ELF-1 (cell line): ENCODE data around the gene SPSB1.

ENCODE experiments used
- DNase-seq: peaks from one replicate; pipeline ENCODE4 v3.0.0-alpha.2; 2016; ENCODE audit warnings: low read depth, low spot score

The SPSB1 gene

DNA sequence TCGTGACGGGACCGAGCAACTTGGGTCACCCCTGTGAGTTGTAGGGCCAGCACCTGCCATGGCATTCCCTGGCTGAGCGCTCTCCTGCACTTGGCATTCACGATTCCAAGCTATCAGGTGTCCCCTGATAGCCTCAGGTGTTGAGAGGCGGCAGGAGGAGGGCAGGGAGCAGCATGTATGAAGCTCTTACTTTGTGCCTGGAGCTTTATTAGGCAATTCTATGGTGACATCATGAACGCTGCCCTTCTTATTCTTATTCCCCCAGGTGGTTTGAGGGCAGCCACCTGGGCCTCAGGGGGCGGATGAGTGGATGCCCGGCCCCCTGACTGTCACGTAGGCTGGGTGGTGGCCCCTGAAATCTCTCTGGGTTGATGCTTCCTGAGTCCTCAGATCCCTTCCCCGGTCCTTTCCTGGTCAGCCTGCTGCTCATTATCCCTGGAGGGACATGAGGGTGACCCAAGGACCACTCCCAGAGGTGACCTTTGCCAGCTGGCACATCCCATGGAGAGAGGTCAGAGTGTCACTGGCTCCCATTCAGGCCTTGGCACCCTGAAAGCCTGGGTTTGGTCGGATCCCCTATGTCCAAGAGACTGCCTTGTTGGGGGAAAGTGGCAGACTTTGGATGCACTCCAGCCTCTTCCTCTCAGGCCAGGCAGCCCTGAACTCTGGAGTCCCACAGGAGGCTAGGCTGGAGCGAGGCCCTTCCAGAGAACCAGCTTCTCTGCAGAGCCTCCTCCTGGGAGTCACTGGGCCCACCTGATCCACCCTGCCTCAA is 51.9 kb downstream of the SPSB1 start:
- no peak for DNase-seq

GRCh38 chr1:9345471-9345870 is 52.8 kb downstream of the SPSB1 start:
- DNase-seq, result no peak

- no peak for DNase-seq
These were observed 53.2 kb downstream of the SPSB1 start for GRCh38 chr1:9345922-9346321.

- no peak for DNase-seq
These were observed 53.9 kb downstream of the SPSB1 start for GRCh38 chr1:9346566-9346965.

DNA sequence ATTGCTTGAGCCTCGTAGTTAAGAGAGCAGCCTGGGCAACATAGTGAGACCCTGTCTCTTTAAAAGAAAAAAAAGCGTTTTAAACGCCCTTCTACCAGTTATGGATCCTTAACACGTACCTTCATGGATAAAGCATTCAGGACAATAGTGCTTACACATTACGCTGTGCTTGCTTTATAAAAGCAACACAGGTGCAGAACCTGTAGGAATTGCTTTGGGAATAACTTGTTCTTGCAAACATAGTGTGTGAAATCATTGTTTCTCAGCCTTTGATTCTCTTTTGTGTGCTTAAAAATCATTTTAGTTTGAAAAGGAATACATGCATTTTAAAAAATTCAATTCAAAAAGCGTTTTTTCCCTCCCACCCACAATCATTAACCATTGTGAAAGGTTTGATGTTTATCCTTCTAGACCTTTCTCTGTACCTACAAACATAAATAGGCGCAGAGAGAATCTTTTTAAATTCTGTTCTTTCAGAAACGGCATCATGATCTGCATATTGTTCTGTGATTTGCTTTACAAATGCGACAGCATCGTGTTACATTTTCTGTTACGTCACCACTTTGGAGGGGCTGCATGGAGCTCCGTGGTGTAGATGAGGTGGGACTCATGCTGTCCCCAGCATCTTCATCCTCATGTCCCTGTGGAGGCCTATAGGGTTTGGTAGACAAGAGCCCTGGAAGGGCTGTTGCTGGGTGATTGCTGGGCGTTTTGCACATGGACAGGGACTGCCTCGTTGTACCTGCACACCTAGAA is 54.6 kb downstream of the SPSB1 start:
- DNase-seq, result no peak

DNA sequence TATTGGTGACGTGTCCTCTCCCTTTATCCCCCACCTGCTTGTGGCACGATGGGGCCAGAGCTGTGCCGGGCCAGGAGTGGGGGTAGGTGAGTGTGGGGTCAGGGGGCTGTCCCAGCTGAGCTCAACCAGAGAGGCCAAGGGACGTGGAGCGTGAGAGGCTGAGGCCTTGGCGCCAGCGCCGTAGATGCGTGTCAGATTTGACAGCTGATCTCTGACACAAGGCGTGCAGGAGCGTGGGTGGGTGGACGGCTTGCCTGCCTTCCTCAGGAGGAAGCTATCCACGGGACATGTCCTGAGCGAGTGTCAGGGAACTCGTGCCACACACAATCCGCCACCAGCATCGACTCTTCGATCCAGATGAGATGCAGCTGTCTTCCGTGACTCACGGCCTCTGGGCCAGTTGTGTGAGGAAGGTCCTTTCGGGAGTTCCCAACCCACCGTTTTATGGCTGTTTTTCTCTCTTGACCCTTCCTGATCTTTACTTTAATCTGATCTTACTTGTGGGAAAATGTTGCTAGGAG is 56.7 kb downstream of the SPSB1 start:
- DNase-seq, result no peak

DNA sequence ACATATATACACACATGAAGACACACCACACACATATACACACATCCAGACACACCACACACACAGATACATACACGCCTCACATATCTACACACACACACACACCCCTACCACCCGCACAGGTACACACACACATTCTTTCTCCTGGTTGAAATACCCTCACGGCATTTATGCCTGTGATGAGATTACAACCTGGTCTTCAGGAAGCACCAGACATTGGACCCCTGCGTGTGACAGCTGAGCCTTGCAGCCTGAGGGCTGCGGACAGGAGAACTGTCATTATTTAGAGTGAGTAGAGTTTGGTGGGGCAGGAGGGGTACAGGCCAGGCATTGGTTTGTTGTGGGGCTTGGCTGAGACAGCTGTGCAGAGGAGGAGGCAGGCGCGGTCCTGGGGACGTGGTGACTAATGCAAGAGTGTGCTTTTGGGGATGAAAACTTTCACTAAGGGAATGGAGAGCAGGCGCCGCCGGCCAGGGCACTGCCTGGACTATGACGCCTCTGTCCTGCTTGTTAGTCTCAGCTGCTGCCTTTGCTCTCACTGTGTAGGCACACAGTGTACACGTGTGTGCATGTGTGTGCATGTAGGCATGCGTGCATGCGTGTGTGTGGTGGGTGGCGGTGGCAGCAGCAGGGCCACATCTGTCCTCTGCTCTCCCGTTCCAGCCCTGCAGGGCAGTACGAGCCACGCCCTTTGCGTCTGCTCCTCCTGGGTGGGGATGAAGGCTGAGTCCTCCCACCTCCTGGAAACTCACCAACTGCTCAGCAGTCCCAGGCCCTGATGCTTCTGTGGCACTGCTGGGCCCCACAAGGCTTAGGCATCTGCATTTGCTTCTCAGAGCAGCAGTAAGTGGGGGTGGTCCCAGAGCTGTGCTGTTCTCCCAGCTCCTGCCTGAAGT is 57.6 kb downstream of the SPSB1 start:
- DNase-seq, result peak; percentile 34

- DNase-seq, result no peak
These were observed 58.3 kb downstream of the SPSB1 start for GRCh38 chr1:9350960-9351359.

- DNase-seq, result no peak
These were observed 59.1 kb downstream of the SPSB1 start for GRCh38 chr1:9351654-9352271.

DNA sequence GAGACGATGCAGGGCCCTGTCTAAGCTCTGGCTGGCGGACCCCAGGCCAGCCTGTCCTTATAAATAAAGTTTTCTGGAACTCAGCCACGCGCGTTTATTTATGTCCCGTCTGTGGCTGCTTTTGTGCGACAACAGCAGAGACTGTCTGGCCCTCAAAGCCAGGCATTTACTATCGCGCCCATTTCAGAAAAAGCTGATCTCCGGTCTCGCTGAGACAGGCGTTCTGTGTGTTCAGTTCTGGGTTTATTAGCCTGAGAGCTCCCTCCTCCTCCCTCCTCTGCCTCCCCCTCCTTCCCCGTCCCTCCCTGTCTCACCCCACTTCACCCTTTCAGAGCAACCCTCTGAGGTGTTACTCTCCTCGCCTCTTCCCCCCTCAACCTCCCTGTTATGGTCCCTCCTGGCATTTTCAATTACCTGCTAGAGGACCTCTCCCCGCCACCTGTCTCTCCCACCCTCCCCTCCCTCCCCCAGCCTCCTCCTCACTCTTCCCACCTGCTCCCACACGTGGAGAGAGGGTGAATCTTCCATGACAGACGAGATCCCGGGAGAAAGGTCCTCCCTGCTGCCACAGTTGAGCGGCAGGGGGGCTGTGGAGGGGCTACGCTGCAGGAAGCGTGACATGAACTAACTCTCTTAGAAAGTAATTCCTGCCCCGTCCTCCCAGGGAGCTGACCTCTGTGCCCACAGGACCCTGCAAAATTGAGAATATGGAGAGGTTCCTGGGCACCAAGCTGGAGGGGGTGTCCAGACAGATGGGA is 59.9 kb downstream of the SPSB1 start:
- no peak for DNase-seq

DNA sequence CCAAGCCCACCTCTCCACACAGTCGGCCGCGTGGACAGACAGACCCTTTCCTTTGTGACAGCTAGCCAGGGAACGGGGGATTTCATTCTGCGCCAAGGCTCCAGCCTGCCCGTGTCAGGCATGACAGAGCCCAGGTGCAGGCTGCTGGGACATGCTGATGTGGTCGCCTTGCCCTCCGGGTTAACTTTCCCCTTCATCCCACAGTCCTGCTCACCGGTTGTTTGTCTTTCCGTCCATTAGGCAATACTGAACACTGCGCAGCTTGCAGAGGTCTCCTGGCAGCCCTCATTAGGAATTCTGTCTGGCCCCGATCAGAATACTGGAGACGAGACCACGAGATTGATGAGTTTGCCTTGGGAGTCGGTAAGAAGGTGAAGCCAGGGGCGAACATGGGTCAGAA is 62.8 kb downstream of the SPSB1 start:
- DNase-seq, result no peak

GRCh38 chr1:9356021-9356420 is 63.3 kb downstream of the SPSB1 start:
- no peak for DNase-seq

DNA sequence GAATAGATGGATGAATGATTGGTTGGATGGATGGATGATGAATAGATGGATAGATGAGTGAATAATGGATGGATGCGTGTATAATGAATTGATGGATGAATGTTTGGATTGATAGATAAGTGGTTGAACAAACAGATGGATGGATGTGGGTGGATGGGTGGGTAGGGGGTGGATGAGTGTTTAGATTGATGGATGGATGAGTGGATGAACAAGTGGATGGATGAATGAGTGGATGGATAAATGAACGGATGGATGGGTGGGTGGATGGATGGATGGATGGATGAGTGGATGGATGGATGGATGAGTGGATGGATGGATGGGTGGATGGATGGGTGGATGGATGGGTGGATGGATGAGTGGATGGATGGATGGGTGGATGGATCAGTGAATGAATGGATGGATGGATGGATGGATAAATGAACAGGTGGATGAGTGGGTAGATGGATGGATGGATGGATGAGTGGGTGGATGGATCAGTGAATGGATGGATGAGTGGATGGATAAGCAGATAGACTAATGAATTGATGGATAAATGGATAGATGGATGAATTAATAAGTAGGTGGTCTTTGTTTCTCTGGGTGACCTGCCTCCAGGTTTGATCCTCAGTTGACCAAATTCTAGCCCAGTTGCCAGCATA is 64.3 kb downstream of the SPSB1 start:
- DNase-seq, result no peak

DNA sequence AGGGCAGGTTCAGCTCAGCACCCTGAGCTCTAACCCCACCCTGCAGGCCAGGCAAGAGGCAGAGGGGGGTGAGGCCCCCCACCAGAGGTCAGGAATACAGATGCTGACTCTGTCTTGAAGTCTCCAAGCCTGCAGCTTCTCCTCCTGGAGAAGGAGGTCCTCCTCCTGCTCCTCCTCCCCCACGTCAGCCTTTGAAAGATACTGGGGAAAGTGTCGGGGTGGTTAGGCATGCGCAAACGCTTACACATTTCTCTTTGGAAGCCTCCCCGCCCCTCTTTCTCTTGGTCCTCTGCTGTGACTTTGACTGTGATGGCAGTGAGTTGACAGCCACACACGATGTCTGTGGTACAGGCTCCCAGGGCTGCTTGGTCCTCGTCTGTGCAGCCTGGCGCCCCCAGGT is 65.3 kb downstream of the SPSB1 start:
- no peak for DNase-seq

DNA sequence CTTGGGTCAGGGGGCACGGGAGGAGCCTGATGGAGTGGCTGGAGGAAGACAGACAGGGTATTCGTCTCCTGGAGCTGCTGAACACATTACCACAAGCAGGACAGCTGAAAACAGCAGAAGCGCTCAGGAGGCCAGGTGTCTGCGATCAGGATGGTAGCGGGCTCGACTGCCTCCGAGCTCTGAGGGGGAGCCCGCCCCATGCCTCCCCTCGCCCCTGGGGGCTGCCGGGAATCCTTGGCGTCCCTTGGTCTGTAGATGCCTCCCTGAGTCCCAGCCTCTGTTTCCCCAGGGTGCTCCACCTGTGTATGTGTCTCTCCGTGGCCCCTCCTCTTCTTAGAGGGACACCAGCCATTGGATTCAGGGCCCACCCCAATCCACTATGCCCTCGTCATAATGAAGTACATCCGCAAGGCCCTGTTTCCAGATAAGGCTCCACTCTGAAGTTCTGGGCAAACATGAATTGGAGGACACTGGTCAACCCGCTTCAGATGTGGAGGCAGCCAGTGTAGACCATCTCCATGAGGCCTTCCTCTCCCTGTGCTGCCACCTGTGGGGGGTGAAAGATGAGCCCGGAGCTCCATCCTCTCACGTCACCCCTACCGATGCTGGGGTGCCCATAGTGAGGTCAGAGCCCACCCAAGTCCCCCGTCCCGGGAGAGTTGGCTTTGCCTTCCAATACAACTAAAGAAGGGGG is 67.8 kb downstream of the SPSB1 start:
- no peak for DNase-seq

DNA sequence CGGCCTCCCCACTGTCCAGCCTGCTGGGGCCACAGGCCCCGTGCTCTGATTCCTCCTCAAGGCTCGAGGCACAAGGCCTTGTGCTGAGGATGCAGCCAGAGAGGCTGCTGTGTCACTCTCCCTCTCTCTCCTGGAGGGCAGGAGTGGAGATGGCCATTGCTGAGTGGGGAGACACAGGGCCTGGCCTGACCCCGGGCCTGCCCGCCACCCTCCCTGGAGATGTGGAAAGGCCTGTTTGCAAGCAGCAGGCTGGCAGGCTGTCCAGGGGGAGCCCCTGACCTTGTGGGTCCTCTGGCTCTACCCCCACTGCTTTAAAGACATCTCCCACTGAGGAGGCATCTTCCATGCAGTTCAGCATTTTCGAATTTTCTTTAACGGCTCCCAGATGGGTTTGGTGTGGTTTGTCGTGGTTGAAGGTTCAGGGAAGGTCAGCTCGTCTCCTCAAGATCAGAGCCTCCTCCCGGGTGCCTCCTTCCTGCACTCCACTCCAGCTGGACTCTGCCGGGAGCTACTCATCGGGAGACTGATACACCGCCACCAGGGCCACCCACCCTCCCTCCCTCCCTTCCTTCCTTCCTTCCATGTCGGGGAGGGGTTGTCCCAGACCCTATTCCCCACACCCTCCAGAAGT is 69.1 kb downstream of the SPSB1 start:
- DNase-seq, result no peak

- no peak for DNase-seq
These were observed 69.8 kb downstream of the SPSB1 start for GRCh38 chr1:9362488-9362887.

DNA sequence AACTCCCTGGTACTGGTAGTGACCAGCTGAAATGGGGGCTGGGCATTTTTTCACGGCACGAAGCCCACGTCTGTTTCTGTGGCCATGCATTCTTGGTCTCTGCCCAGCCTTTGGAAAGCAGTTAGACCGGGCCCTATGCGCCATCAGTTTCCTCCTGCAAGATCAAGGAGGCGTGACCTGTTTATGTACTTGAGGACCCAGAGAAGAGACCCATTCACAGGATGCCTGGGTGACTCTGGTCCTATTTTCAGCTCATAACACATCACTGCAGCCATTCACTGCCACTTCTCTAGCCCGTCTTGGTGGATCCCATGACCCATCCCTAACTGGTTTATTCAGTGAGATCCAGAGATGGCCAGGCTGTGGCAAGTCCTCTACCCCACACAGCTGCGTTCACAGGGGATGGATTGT is 70.4 kb downstream of the SPSB1 start:
- no peak for DNase-seq

DNA sequence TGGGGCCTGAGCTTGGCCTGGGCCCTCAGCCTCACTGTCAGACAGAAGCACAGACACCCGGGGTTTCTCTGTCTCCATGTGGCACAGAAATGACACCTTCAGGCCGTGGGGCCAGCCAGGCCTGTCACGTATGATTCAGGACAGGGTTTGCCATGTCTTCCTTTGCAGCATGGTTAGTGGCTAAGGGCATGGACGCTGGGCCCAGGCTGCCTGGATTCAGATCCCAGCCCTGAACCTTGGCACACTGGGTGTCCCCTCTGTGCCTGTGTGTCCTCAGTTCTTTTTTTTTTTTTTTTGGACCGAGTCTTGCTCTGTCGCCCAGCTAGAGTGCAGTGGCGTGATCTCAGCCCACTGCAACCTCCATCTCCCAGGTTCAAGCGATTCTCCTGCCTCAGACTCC is 73.6 kb downstream of the SPSB1 start:
- no peak for DNase-seq
